ENCODE results near the gene CEP43. TPM values are rescaled to one million over a fixed set of nuclear protein-coding genes. Genes with fewer than 3 reads are reported as not detected.
A peak's percentile ranks its signal among the peaks of the same experiment; 100 is the strongest.
"Not testable (repeated sequence)": the region's sequence is repeated elsewhere in the genome, so short reads cannot be mapped to it uniquely, and the experiment has no call there.

The CEP43 gene
- 11.4 TPM for total RNA-seq
- polyA plus RNA-seq (ENCODE audit: insufficient read depth in 1 of 8, insufficient read length in 8 of 8, low replicate concordance in 1 of 8) = 10 to 100 TPM in 7 of 8 donors, 1 to 10 TPM in 1; 9.4 to 21.5 (median 14.5) TPM
- long read RNA-seq, donor 1, partial matches to known transcripts = 0 of 4 reads
- long read RNA-seq, donor 1, other reads (novel, unspliced or antisense) = 0 of 4 reads
- long read RNA-seq, donor 2 = 0 reads
- long read RNA-seq, donor 3, full-length matches to known transcripts = 4 of 4 reads
- long read RNA-seq, donor 3, partial matches to known transcripts = 0 of 4 reads
- long read RNA-seq, donor 3, other reads (novel, unspliced or antisense) = 0 of 4 reads
- long read RNA-seq, donor 4, partial matches to known transcripts = 0 of 1 reads
- long read RNA-seq, donor 4, other reads (novel, unspliced or antisense) = 0 of 1 reads
- long read RNA-seq, donor 5, partial matches to known transcripts = 0 of 3 reads
- long read RNA-seq, donor 5, other reads (novel, unspliced or antisense) = 0 of 3 reads
- long read RNA-seq, donor 6, full-length matches to known transcripts = 2 of 2 reads
- long read RNA-seq, donor 6, partial matches to known transcripts = 0 of 2 reads
- long read RNA-seq, donor 6, other reads (novel, unspliced or antisense) = 0 of 2 reads
- long read RNA-seq, donor 7 = 0 reads
- long read RNA-seq, donor 8, full-length matches to known transcripts = 3 of 3 reads
- long read RNA-seq, donor 8, partial matches to known transcripts = 0 of 3 reads
- long read RNA-seq, donor 8, other reads (novel, unspliced or antisense) = 0 of 3 reads
- long read RNA-seq, donor 9 = 0 reads
- long read RNA-seq, donor 10 = 0 reads
- long read RNA-seq, donor 11, full-length matches to known transcripts = 2 of 2 reads
- long read RNA-seq, donor 11, partial matches to known transcripts = 0 of 2 reads
- long read RNA-seq, donor 11, other reads (novel, unspliced or antisense) = 0 of 2 reads

- Histone ChIP-seq H3K27ac (ENCODE audit: low read length) (peak within 1 kb of the TSS; percentile 43), H3K4me3 (ENCODE audit: low read length) (peak within 1 kb of the TSS; percentile 80), H3K9me3 (replicated peaks; ENCODE audit: control insufficient read depth, low read depth, low read length) (no peaks in the 10 kb centered on the region), H3K36me3 (ENCODE audit: control insufficient read depth, insufficient read depth, low read length) (peaks cover 15% of the 10 kb centered on the region), H3K27me3 (ENCODE audit: control insufficient read depth, insufficient read depth, low read length) (no peaks in the 10 kb centered on the region), H3K4me1 (ENCODE audit: control insufficient read depth, insufficient read depth, low read length) (peaks cover 8% of the 10 kb centered on the region)
- peak; percentile 99 for DNase-seq
- under 1% methylated on average over 86 of the region's 93 CpGs for WGBS (ENCODE audit: insufficient coverage)
Observed at GRCh38 chr6:166999145-166999883, at the start of gene CEP43. Gene CEP43, plus strand, starts transcription at chr6:166999397. Its CDS starts 16 bp downstream, at chr6:166999413.

GRCh38 chr6:166949528-166950442 is 49.4 kb upstream of the CEP43 start:
- WGBS (ENCODE audit: insufficient coverage) = 51% methylated on average over 7 of the region's 9 CpGs
- peaks cover 13% of the 10 kb centered on the region for H3K36me3 ChIP-seq (ENCODE audit: control insufficient read depth, insufficient read depth, low read length)
- no peaks in the 10 kb centered on the region for H3K27me3 ChIP-seq (ENCODE audit: control insufficient read depth, insufficient read depth, low read length)
- no peaks in the 10 kb centered on the region for H3K4me1 ChIP-seq (ENCODE audit: control insufficient read depth, insufficient read depth, low read length)
- no peaks in the 10 kb centered on the region for H3K9me3 ChIP-seq (replicated peaks; ENCODE audit: control insufficient read depth, low read depth, low read length)
- H3K4me3 ChIP-seq (ENCODE audit: low read length) = no peak overlapping the region
- peak overlapping the region; percentile 44 for H3K27ac ChIP-seq (ENCODE audit: low read length)
- DNase-seq = no peak

GRCh38 chr6:166950443-166950821 is 48.8 kb upstream of the CEP43 start:
- peaks cover 2% of the 10 kb centered on the region for H3K4me1 ChIP-seq (ENCODE audit: control insufficient read depth, insufficient read depth, low read length)
- 90% methylated on average over 10 of the region's 10 CpGs for WGBS (ENCODE audit: insufficient coverage)
- no peak overlapping the region for H3K4me3 ChIP-seq (ENCODE audit: low read length)

GRCh38 chr6:166950892-166951669 is 48.1 kb upstream of the CEP43 start:
- H3K4me3 ChIP-seq (ENCODE audit: low read length) = not testable (repeated sequence)
- WGBS (ENCODE audit: insufficient coverage) = 84% methylated on average over 11 of the region's 17 CpGs

More at GRCh38 chr6:166950443-166950821, 48.8 kb upstream of the CEP43 start:
- H3K27ac ChIP-seq (ENCODE audit: low read length) = no peak overlapping the region
- no peaks in the 10 kb centered on the region for H3K9me3 ChIP-seq (replicated peaks; ENCODE audit: control insufficient read depth, low read depth, low read length)
- peak; percentile 70 for DNase-seq
- peaks cover 13% of the 10 kb centered on the region for H3K36me3 ChIP-seq (ENCODE audit: control insufficient read depth, insufficient read depth, low read length)
- no peaks in the 10 kb centered on the region for H3K27me3 ChIP-seq (ENCODE audit: control insufficient read depth, insufficient read depth, low read length)

GRCh38 chr6:166951670-166952060 is 47.5 kb upstream of the CEP43 start:
- WGBS (ENCODE audit: insufficient coverage) = no CpG with 5 or more reads among the region's 3 CpGs
- H3K27me3 ChIP-seq (ENCODE audit: control insufficient read depth, insufficient read depth, low read length) = peaks cover under 1% of the 10 kb centered on the region
- no peak overlapping the region for H3K4me3 ChIP-seq (ENCODE audit: low read length)
- H3K36me3 ChIP-seq (ENCODE audit: control insufficient read depth, insufficient read depth, low read length) = peaks cover 7% of the 10 kb centered on the region
- H3K9me3 ChIP-seq (replicated peaks; ENCODE audit: control insufficient read depth, low read depth, low read length) = no peaks in the 10 kb centered on the region
- DNase-seq = no peak
- no peak overlapping the region for H3K27ac ChIP-seq (ENCODE audit: low read length)
- peaks cover 8% of the 10 kb centered on the region for H3K4me1 ChIP-seq (ENCODE audit: control insufficient read depth, insufficient read depth, low read length)

More at GRCh38 chr6:166950892-166951669, 48.1 kb upstream of the CEP43 start:
- not testable (repeated sequence) for H3K4me1 ChIP-seq (ENCODE audit: control insufficient read depth, insufficient read depth, low read length); H3K27me3 ChIP-seq (ENCODE audit: control insufficient read depth, insufficient read depth, low read length); H3K9me3 ChIP-seq (replicated peaks; ENCODE audit: control insufficient read depth, low read depth, low read length); H3K36me3 ChIP-seq (ENCODE audit: control insufficient read depth, insufficient read depth, low read length); H3K27ac ChIP-seq (ENCODE audit: low read length)
- DNase-seq = peak; percentile 32

- Histone ChIP-seq H3K9me3 (replicated peaks; ENCODE audit: control insufficient read depth, low read depth, low read length) (no peaks in the 10 kb centered on the region), H3K36me3 (ENCODE audit: control insufficient read depth, insufficient read depth, low read length) (peaks cover 7% of the 10 kb centered on the region), H3K27me3 (ENCODE audit: control insufficient read depth, insufficient read depth, low read length) (peaks cover 2% of the 10 kb centered on the region), H3K27ac (ENCODE audit: low read length) (no peak overlapping the region), H3K4me1 (ENCODE audit: control insufficient read depth, insufficient read depth, low read length) (peaks cover 13% of the 10 kb centered on the region), H3K4me3 (ENCODE audit: low read length) (no peak overlapping the region)
- peak; percentile 33 for DNase-seq
- WGBS (ENCODE audit: insufficient coverage) = 92% methylated on average over 9 of the region's 12 CpGs
Observed at GRCh38 chr6:166952121-166952520, 47.1 kb upstream of the CEP43 start.

GRCh38 chr6:166952567-166953486 is 46.4 kb upstream of the CEP43 start:
- peaks cover 7% of the 10 kb centered on the region for H3K36me3 ChIP-seq (ENCODE audit: control insufficient read depth, insufficient read depth, low read length)
- no peaks in the 10 kb centered on the region for H3K9me3 ChIP-seq (replicated peaks; ENCODE audit: control insufficient read depth, low read depth, low read length)
- H3K4me1 ChIP-seq (ENCODE audit: control insufficient read depth, insufficient read depth, low read length) = peaks cover 18% of the 10 kb centered on the region
- H3K4me3 ChIP-seq (ENCODE audit: low read length) = no peak overlapping the region
- H3K27me3 ChIP-seq (ENCODE audit: control insufficient read depth, insufficient read depth, low read length) = peaks cover 2% of the 10 kb centered on the region
- WGBS (ENCODE audit: insufficient coverage) = 80% methylated on average over 9 of the region's 17 CpGs
- DNase-seq = no peak
- no peak overlapping the region for H3K27ac ChIP-seq (ENCODE audit: low read length)

GRCh38 chr6:166954118-166954713 is 45.0 kb upstream of the CEP43 start:
- peaks cover 7% of the 10 kb centered on the region for H3K36me3 ChIP-seq (ENCODE audit: control insufficient read depth, insufficient read depth, low read length)
- H3K9me3 ChIP-seq (replicated peaks; ENCODE audit: control insufficient read depth, low read depth, low read length) = no peaks in the 10 kb centered on the region
- DNase-seq = no peak
- H3K4me1 ChIP-seq (ENCODE audit: control insufficient read depth, insufficient read depth, low read length) = peaks cover 18% of the 10 kb centered on the region
- H3K27me3 ChIP-seq (ENCODE audit: control insufficient read depth, insufficient read depth, low read length) = peaks cover 2% of the 10 kb centered on the region
- no peak overlapping the region for H3K4me3 ChIP-seq (ENCODE audit: low read length)
- H3K27ac ChIP-seq (ENCODE audit: low read length) = no peak overlapping the region
- 100% methylated on average over 3 of the region's 6 CpGs for whole genome bisulfite sequencing (ENCODE audit: insufficient coverage)

All from muscle of leg (tissue), 16 donors.